ENCODE data around the gene CNDP1.

Gene CNDP1

GRCh38 chr18:74507097-74507881 lies 27.0 kb upstream of the CNDP1 start:
- DNase-seq: no peak

DNA sequence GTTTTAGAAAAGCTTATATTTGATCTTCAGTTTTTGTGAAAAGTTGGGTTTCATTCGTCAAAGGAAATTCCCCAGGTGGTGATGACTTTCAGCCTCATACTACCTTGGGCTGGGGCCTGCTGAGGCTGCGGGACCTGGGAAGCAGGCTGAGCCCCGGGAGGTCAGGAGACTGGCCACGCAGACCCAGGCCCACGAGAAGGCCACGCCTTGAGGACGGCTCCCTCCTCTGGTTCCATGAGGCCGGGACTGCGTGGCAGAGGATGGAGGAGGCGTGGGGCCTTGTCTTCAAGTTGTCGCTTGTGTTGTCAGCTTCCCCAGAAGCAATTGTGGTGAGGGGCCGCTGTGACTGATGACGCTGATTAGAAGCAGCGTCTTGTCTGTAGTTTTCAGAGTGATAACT lies 26.4 kb upstream of the CNDP1 start:
- DNase-seq: no peak

DNA sequence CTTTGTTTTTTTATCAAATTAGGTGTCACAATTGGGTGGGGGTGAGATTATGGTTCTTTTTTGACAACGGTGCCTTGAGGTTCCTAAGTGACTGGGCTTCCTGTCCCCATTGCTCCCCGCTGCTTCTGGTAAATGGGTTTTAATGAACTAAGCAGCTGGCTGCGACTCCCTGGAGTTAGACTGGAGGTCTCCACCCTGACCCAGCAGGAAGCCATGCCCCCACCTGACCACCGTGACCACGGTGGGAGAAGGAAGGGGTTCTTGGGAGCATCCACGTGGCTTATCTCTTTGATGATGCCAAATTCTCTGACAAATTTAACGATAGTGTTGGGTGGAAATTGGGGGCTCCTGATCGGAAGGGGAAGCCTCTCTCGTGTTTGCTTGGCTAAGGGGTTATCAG lies 25.9 kb upstream of the CNDP1 start:
- DNase-seq: no peak

GRCh38 chr18:74508821-74509225 lies 25.5 kb upstream of the CNDP1 start:
- DNase-seq: no peak

GRCh38 chr18:74509856-74510769 lies 24.2 kb upstream of the CNDP1 start:
- DNase-seq: no peak

GRCh38 chr18:74510770-74511095 lies 23.6 kb upstream of the CNDP1 start:
- no peak for DNase-seq

DNA sequence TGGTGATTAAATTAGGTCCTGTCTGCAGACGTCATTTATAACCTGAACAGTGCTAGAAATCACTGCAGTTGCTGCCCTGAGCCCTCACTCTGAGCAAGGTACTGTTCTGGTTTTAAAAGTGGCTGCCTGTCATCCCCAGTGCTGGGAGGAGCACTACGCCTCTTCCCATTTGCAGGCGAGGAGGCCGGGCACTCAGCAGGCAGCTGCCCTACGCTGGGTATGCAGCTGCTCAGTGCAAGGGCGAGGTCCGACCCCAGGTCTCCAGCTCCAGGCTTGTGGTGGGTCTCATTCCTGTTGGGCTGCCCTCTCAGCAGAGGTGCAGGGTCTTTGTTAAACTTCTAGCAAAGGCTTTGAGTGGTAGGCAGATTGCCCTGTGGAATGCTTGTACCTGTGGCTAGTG lies 22.5 kb upstream of the CNDP1 start:
- no peak for DNase-seq

DNA sequence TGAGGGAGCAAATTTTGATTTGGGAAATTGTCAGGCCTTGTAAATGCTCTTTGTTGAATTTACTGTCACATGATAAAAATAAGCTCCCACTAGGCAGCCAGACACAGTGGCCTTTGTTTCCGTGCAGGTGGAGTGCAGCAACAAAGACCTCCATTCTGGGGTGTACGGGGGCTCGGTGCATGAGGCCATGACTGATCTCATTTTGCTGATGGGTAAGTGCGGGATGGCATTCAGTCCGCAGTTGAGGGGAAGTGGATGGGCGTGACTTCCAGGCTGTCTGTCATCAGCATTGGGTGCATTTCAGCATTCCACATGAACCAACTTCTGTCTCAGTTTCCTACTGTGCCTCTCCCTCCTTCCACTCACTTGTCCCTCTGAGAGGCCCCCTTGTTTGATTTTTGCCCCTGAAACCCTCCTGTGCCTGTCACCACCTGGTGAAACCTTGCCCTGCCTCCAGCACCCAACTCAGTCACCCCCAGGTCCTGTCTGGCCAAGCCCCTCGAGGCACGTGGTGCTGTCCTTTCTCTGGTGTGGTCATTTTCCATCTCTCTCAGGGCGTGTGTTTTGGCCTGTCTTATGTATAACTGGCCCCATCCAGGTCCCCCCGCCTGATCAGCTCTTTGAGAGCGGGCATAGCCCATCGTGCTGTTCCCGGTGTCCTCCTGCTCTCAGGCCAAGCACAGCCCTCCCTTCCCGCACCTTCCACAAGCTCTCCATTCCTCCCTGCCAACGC lies 21.8 kb upstream of the CNDP1 start:
- no peak for DNase-seq

DNA sequence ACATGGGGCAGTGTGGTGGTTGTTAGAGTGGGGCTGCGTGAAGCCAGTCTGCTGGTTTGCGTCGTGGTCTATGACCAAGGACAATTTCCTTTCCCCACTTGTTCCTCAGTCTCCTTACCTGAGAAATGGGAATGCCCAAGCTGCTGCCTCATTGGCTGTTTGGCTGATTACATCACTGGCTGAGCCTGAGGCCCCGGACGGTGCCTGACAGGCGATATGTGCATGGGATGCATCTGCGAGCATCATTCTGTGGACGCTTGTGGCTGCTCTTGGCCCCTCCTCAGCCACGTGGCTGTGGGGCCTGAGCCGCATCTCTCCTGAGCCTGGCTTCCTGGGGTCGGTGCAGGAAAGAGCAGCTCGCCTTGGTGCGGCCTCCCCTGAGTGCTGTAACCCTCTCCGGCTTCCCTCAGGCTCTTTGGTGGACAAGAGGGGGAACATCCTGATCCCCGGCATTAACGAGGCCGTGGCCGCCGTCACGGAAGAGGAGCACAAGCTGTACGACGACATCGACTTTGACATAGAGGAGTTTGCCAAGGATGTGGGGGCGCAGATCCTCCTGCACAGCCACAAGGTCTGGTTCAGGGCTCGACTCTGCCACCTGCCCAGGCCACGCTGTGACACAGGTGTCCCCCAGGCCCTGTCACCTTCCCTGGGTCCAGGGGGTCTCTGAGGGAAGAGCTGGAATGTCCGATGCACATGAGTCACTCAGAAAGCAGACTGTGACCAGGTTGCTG lies 21.0 kb upstream of the CNDP1 start:
- no peak for DNase-seq

- DNase-seq: no peak
These were observed 20.5 kb upstream of the CNDP1 start for GRCh38 chr18:74513883-74514205.

DNA sequence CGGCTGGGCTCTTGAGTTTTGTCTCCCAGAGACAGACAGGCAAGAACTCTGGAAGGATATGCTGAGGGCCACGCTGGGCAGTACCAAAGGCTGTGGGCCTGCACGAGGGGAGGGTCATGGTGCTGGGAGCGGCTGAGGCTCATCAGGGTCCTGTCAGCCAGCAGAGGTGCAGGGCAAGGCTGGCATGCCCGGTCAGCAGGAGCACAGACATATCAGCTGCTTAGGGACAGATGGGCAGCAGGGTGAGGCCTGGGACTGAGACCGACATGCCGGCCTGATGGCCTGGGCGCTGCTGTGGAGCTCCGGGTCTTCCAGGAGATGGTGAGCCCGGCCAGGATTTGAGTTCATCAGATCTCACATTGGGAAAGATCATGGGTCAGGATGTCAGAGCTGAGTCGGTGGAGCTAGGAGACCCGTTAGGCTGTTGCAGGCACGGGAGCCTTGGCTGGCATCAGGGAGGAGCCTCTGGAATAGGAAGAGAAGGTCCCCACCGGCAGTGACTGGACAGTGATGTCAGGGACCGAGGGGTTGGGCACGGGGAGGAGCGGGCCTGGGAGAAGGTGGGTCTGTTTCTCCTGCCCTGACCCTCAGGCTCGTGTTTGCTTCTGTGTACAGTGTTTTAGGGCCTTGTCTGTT lies 19.3 kb upstream of the CNDP1 start:
- DNase-seq: no peak

GRCh38 chr18:74515620-74516231 lies 18.6 kb upstream of the CNDP1 start:
- no peak for DNase-seq

DNA sequence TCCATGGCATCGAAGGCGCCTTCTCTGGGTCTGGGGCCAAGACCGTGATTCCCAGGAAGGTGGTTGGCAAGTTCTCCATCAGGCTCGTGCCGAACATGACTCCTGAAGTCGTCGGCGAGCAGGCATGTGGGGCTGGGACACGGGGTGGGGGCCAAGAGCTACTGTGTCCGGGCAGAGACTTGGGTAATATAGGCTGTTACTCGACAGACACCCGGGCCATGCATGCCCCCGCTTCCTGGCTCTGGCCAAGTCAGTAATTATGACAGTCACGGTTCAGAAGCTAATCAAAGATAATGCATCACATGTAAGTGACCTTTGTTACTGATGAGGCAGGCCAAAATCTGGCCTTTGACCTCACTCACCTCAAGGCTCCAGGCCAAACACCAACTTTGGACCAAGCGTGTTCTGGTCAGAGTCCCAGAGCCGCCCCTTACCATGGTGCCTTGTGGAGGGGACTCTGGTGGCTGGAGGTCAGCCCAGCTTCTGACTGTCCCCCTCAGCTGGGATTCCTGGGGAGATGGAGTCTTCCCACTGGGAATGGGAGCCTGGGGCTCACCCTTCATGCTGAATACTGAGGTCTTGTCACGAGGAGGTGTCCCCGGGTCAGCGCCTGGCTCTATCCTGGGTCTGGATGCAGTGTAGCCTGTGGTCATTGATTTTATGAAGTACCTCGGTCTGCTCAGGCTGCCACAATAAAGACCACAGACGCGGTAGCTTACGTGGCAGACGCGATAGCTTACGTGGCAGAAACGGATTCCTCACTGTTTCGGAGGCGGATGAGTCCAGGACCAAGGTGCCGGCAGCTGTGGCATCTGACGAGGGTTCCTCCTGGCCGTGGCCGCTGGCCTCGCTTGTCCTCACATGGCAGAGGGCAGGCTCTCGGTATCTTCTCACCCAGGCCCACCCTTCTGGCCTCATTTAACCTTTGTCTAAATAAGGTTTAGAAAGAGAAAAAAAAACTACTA lies 17.7 kb upstream of the CNDP1 start:
- no peak for DNase-seq

GRCh38 chr18:74517236-74517630 lies 17.1 kb upstream of the CNDP1 start:
- DNase-seq: no peak

DNA sequence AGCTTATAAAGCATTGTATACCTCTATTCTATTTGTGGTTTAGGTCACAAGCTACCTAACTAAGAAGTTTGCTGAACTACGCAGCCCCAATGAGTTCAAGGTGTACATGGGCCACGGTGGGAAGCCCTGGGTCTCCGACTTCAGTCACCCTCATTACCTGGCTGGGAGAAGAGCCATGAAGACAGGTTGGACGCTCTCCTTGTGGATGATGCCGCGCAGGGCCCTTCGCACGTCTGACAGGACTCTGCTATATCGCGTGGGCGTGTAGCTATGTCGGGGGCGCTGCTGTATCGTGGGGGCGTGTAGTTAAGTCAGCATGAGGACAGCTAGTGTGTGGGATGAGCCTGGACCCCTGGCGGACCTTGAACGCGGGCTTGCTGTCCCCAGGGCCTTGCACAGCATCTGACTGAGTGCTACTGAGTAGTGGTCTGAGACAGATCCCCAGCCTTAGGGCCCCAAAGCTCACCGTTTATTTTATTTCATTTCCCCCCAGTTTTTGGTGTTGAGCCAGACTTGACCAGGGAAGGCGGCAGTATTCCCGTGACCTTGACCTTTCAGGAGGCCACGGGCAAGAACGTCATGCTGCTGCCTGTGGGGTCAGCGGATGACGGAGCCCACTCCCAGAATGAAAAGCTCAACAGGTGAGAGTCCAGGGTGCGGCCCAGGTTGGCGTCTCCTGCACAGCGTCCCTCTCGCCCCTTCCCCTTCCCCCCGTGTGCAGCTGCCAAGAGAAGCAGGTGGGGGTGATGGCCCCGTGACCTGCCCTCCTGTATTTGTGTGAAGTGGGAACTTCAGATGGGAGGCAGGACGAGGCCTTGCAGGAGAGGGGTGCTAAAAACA lies 15.6 kb upstream of the CNDP1 start:
- DNase-seq: no peak

DNA sequence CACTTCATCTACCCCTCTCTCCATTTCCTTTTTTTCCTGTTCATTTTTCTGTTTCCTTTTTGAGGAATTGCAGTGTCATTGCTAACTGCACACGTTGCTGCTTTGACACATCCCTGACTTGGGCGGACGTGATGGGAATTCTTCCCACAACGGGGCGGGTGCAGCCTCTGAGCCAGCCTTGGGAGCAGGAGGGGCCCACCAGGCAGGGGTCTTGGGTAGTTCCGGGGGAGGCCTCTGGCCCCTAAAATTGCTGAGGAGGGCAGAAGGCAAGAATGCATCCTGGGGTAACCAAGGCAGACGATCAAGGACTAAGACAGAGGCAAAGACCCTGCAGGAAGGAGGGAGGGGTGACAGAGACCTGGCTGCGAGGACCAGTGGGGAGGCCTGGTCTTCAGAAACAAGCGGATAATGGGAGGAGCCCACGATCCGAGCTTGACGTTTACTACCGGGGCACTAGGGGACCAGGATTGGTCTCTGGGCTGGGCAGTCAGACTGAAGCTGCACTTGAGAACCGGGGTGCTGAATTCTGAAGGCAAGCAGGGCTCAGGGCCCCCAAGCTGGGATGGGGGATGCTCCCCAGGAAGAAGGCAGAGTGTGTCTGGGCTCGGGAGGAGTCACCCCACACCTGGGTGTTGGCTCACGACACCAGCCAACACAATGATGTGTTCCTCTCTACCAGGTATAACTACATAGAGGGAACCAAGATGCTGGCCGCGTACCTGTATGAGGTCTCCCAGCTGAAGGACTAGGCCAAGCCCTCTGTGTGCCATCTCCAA lies 14.8 kb upstream of the CNDP1 start:
- DNase-seq: no peak

DNA sequence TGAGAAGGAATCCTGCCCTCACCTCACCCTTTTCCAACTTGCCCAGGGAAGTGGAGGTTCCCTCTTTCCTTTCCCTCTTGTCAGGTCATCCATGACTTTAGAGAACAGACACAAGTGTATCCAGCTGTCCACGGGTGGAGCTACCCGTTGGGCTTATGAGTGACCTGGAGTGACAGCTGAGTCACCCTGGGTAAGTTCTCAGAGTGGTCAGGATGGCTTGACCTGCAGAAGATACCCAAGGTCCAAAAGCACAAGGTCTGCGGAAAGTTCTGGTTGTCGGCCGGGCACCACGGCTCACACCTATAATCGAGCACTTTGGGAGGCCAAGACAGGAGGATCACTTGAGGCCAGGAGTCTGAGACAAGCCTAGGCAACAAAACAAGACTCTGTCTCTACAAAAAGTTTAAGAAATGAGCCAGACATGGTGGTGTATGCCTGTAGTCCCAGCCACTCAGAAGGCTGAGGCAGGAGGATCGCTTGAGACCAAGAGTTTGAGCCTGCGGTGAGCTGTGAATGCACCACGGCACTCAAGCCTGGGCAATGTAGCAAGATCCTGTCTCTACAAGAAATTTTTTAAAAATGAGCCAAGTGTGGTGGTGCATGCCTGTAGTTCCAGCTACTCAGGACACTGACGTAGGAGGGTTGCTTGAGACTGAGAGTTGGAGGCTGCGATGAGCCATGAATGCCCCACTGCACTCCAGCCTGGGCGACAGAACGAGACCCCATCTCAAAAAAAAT lies 14.0 kb upstream of the CNDP1 start:
- no peak for DNase-seq

GRCh38 chr18:74521068-74521725 lies 13.1 kb upstream of the CNDP1 start:
- DNase-seq: no peak

Data from activated CD4-positive, alpha-beta T cell treated with anti-CD3 and anti-CD28 coated beads, Interleukin-2, amount 50 U/mL, for 4 hours (primary cell).